GM13977 (cell line): ENCODE measurements around the gene HYCC1.

Source experiments
- DNase-seq: peaks from one replicate; pipeline ENCODE4 v3.0.0; 2012; ENCODE audit warnings: low spot score
- in situ Hi-C: fragments of 300-500 bp; cut with MboI; formaldehyde crosslinking; loops from one replicate; pipeline ENCODE4 v1.12.0; 2022; ENCODE audit warnings: low sequenced_read_pairs, low pct_unique_long_range_greater_than_20kb, mixed read lengths, inconsistent platforms; ENCODE audit not compliant: unreplicated experiment
- TF ChIP-seq, protein P1 (sequence below): IDR thresholded peaks from 2 replicates; pipeline ENCODE4 v1.5.1; 2012; ENCODE audit warnings: mild to moderate bottlenecking, control low read depth; ENCODE audit not compliant: insufficient read depth; ENCODE audit errors: extremely low read depth, missing control alignments

The HYCC1 gene

GRCh38 chr7:23022258-23022769 lies 8.4 kb upstream of the HYCC1 start:
- in situ Hi-C loops: no loop called here
- TF ChIP-seq, protein P1, sequence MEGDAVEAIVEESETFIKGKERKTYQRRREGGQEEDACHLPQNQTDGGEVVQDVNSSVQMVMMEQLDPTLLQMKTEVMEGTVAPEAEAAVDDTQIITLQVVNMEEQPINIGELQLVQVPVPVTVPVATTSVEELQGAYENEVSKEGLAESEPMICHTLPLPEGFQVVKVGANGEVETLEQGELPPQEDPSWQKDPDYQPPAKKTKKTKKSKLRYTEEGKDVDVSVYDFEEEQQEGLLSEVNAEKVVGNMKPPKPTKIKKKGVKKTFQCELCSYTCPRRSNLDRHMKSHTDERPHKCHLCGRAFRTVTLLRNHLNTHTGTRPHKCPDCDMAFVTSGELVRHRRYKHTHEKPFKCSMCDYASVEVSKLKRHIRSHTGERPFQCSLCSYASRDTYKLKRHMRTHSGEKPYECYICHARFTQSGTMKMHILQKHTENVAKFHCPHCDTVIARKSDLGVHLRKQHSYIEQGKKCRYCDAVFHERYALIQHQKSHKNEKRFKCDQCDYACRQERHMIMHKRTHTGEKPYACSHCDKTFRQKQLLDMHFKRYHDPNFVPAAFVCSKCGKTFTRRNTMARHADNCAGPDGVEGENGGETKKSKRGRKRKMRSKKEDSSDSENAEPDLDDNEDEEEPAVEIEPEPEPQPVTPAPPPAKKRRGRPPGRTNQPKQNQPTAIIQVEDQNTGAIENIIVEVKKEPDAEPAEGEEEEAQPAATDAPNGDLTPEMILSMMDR: no peak
- no peak for DNase-seq

GRCh38 chr7:23021596-23021995 lies 7.7 kb upstream of the HYCC1 start:
- no peak for DNase-seq
- TF ChIP-seq, protein P1: no peak
- in situ Hi-C loops: no loop called here

DNA sequence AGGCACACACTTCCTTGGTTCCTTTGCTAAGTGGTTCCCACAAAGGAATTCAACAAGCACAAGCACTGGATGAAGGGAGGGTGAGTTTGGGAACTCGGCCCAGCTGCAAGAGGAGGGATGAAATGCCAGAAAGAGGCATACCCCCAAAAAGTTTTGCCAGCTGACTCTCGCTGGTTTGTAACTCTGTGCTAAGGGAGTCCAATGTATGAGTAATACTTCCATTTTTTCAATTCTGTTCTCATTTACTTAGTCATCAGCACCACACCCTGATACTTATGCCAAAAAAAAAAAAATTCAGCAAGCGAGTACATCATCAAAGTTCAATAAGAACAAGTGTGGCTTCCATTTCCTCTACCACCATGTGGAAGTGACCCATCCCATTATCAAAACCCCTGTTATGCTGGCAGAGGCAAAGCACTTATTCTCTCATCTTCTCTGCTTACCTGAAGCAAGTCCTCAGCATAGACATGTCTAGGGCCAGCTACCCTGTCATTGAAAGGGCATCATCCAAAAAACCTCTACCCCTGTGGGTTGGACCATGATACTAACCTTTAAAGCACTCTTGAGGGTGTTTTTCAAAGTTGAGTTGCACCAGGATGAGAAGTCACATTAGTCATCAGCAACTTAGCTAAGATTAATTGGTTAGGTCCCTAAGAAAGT lies 6.9 kb upstream of the HYCC1 start:
- in situ Hi-C loops: no loop called here
- DNase-seq: no peak
- TF ChIP-seq, protein P1: no peak

DNA sequence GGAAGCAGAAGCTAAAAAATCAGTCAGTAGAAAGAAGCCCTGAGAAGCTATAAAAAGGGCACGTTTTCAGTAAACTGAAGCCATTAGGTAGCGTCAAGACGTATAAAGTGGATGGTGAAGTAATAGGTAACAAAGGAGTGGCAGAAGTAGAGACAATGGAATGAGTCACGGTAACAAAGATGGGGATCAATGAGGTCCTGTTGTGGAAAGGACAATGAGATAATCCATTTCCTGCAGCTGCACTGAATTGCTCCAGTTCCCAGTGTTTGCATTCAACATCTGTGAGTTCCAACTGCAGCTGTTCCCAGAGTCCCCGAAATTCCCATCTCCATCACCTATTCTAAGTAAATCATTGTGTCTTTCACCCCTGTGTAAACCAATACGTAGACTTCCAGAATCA lies 4.8 kb upstream of the HYCC1 start:
- in situ Hi-C loops: no loop called here
- no peak for DNase-seq
- TF ChIP-seq, protein P1: no peak

GRCh38 chr7:23017309-23017708 lies 3.4 kb upstream of the HYCC1 start:
- TF ChIP-seq, protein P1: no peak
- in situ Hi-C loops: no loop called here
- no peak for DNase-seq

DNA sequence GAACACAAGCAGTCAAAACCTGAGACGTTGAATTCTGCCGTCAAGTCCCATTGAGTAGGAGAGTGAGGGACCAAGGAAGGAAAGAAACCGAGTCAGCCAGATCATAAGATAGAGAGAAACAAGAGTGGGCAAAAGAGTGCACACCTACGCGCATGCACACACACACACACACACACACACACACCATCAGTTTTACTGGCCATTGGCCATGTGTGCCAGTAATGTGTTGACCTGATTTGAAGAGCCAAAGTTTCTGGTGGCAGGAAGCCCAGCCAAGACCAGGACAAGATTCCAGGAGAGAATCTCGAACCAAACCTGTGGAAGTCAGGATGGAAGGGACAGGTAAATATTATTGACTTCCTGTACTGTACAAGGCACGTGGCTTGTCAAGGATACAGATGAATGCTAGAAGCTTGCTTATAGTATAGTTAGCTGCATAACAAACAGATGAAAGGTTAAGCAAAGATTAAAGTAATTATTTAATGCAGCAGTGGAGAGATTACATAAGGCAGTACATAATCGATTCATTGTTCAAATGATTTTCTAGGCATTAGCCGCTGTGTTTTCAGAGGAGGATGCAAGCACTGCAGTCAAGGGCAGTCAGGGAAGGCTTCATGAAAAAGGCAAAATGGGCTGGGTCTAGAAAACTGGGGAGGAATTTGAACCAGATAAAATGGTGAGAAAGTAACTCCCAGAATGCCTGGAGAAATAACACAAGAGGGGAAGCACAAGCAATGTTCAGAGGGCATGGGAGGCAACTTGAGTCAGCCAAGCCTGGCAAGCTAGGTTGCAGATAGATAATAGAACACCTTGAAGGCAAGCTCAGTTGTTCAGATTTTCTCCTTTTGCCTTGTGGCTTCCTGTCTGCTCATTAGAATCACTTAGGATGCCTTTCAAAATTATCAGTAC lies 2.7 kb upstream of the HYCC1 start:
- no peak for DNase-seq
- TF ChIP-seq, protein P1: no peak
- in situ Hi-C loops: no loop called here
